Stimulated activated CD4-positive, alpha-beta T cell treated with anti-CD3 and anti-CD28 coated beads, TNF-alpha, amount 100 ng/mL, for 24 hours (primary cell): ENCODE results near the gene SEC14L6.

ENCODE experiments used
- DNase-seq, 3 experiments: peaks; one replicate each; pipeline ENCODE4 v3.0.0-alpha.2; 2020; ENCODE audit warnings: low read depth in 3 of 3

SEC14L6 gene

DNA sequence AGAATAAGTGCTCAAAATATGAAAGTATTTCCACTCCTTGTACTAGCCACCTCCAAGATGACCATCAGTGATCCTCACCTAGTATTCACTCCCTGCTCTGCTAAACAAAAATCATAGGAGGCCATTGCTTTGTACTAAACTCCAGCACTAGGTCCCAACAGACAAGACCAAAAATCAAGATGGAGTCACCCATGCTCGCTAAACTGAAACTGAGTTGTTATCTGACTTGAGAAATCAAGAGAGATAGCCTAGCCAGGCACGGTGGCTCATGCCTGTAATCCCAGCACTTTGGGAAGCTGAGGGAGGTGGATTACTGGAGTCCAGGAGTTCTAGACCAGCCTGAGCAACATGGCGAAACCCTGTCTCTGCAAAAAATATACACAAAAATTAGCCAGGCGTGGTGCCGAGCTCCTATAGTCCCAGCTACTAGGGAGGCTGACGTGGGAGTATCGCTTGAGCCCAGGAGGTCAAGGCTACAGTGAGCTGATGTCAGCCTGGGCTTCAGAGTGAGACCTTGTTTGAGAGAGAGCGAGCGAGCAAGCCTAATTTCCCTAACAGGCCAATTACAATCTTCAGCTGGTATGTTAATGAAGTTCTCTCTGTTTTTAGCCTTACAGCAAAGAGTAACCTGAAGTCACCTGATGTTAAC lies 9.3 kb downstream of the SEC14L6 start:
- DNase-seq: no peak

DNA sequence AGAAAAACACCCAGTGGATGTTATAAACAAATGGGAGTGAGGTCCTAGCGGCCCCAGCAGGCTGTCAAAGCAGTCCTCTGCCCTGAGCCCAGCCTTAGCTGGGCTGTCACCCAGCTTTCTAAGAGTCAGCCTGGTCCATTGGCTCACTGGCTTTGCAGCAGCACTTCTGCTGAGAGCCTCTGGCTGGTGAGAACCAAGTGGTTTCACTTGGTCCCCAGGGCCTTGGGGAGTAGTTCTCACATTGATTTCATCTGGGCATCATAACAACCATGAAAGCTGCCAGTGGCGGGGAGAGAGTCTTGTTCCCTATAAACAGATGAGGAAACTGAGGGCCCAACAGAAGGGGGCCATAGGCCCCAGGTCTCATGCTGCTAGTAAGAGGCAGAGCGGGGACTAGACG lies 11.4 kb downstream of the SEC14L6 start:
- DNase-seq: no peak

DNA sequence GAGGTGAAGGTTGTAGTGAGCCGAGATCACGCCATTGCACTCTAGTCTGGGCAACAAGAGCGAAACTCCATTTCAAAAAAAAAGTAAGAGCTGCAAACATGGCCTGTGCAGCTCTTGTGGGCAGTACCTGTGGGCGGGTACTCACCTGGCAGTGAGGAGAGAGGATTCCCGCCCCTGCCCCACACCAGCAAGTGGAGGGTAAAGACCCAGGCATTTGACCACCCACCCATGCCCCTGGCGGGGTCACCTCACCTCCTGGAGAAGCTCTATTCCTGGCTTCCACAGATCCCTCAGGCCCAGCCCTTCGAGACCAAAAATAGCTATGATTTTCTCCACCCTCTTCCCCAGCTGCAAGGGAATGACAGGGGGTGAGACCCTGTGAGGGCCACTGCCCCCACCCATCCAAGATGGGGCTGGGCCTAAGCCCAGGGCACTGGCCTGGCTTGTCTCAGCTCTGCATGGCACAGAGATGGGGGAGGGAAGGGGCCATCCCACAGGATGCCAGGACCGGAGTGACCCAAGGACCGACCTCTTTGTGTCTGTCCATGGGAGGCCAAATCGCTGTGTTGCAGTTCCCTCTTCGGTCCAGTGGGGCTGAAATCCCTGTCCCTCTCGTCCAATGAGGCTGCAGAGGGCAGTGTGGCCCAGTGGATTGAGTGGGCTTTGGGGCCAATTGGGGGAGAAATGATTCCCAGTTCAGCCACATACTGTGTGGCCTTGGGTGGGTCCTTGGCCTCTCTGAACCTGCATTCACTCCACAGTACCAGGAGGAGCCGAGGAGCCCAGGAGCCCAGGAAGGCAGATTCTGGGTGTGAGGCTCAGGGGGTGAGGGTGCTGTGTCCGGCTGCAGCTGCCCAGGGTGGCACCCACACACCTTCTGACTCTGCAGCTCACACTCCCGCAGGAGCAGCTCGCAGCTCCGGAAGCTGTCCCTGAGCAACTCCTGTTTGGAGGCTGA lies 14.6 kb downstream of the SEC14L6 start:
- DNase-seq: no peak

DNA sequence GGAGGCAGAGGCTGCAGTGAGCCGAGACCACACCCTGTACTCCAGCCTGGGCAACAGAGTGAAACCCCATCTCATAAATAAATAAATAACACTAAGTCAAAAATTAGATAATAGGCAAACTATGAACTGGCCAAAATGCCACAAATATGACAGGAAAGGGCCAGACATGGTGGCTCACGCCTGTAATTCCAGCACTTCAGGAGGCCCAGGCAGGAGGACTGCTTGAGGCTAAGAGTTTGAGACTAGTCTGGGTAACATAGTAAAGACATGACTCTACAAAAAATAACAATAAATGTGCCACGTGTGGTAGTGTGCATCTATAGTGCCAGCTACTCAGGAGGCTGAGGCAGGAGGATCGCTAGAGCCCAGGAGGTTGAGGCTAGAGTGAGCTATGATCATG lies 19.9 kb downstream of the SEC14L6 start:
- DNase-seq: no peak

DNA sequence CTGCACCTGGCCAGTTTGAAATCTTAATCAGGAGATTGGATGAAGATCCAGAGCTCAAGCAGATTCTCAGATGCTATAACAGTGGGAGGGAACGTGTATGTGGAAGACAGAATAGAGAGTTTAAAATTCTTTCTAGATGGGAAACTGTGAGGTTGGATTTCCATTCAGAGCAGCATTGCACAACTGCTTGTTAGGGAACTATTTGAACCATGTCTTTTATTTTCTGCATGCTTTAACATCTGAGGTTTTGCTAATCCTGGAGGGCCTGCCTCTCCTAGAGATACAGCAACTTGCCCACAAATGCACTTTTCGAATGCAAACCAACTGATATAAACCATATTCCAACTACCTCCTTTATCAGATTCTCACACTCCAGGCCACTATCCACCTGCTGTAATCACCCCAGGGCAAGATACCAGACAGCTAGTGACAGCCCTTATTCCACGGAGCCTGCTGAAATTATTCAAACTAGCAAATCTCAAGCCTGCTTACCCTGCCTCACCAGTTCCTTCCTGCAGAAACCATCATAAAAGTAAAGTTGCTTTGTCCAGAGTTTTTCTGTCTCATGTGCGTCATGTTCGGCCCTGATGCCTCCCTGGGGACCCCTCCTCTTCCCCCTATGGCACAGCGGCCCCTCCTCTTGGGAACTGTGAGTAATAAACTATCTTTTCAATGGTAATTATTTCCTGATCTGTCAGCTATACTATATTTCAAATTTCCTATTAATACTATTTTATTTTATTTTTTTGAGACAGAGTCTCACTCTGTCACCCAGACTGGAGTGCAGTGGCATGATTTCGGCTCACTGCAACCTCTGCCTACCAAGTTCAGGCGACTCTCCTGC lies 22.7 kb downstream of the SEC14L6 start:
- DNase-seq: no peak

DNA sequence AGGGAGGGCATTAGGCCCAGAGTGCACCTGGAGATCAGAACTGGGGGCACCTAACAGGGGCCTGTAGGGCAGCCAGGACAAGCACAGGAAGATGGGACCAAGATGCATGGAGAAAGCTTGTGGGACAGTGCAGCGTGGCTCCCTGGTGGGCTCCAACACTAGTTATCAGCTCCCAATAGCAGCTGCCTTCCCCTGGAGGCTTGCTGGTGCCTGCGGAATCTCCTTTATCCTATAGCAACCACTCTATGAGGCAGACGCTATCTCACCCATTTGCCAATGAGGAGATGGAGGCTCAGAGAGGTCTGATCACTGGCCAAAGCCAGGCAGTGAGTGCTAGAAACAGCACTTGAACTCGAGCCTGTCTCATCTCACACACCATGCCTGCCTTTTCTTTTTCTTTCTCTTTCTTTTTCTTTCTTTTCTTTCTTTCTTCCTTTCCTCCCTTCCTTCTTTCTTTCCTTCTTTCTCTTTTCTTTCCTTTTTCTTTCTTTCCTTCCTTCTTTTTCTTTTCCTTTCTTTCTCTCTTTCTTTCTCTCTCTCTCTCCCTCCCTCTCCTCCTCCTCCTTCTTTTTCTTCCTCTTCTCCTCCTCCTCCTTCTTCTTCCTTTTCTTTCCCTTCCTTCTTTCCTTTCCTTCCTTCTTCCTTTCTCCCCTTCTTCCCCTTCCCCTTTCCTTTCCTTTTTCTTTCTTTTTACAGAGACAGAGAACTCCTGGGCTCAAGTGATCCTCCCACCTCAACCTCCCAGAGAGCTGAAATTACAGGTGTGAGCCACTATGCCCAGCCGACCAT lies 25.0 kb downstream of the SEC14L6 start:
- no peak for DNase-seq

DNA sequence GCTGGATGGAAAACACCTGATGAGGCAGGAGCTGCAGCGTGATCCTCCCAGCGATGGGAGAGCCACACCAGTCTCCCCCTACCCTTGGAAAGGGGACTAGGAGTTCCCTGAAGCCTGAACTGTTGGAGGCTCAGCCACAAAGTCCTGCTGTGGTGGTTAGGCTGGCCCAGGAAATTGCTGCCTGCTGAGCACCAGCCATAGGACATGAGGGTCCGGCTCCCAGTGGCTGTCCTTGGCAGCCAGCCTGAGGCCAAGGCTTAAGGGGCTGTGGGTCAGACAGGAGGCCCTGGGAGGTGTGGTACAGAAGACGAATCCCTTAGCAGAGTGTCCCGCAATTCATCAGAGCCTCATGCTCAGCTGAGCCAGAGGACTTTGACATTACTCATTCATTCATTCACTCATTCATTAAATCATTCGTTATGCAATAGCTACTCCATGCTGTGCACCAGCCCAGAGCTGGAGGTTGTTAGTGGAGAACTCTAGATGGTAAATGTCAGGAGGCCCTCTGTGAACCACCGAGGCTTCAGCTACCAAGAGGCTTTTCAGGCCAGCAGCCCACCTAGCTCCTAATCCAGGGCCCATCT lies 26.6 kb downstream of the SEC14L6 start:
- DNase-seq: no peak

DNA sequence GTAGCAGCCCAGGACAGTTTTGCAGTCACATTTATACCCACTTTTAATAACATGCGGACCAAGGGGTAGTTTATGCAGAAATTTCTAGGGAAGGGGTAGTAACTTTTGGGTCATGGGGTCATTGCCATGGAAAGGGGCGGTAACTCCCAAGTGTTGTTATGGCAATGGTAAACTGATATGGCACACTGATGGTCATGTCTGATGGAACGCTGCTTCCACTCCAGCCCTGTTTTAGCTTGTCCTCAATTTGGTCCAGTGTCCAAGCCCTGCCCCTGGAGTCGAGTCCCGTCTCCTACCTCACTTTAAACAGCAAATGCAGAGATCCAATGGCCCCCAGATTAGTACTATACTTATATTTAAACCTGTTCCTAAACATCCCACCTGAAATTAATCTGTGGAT lies 29.8 kb downstream of the SEC14L6 start:
- DNase-seq: no peak

DNA sequence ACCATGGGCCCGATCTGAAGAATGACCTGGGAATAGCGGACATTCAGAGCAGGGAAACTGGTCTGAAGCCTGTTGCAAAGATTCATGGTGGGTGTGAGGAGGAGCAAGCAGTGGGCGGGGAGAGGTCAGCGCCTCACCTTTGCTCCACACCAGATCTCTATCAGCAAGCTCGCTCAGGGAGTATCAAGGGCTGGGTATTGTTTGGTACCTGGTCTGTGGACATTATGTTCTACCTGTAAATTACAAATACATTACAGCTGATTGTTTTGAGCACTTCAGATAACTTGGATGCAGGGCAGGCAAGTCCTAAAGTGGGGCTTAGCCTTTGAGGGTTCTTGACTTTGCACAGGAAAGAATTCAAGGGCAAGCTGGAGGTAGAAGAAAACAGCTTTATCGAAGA lies 30.3 kb downstream of the SEC14L6 start:
- DNase-seq: no peak

DNA sequence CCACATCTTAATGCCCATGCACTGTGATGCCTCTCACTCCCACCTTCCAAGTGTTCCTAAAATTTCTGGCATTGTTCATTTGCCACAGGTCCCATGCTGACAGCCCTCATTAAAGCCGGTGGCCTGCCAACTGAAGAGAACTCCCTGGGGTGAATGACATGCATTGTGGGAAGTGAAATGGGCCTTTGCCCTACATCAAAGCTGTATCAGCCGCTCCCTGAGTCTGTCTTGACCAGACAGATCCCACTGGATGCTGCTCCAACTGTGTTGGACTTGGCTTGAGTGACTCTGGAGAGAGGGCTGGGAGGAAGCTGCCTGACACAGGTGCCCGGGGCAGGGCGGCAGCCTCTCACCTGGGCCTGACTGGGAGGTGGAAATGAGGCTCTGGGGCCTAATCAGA lies 32.3 kb downstream of the SEC14L6 start:
- DNase-seq: no peak

DNA sequence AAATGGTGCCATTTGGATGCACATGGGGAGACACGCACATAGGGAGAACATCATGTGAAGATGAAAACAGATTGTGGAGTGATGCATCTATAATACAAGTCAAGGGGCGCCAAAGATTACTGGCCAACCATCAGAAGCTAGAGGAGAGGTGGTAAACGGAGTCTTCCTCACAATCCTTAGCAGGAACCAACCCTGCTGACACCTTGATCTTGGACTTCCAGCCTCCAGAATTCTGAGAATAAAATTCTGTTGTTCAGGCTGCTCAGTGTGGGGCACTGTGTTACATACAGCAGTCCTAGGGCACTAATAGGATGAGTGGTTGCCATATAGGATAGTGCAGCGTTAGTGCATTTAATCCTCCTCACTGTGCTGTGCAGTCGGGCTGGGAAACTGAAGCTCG lies 33.1 kb downstream of the SEC14L6 start:
- no peak for DNase-seq

DNA sequence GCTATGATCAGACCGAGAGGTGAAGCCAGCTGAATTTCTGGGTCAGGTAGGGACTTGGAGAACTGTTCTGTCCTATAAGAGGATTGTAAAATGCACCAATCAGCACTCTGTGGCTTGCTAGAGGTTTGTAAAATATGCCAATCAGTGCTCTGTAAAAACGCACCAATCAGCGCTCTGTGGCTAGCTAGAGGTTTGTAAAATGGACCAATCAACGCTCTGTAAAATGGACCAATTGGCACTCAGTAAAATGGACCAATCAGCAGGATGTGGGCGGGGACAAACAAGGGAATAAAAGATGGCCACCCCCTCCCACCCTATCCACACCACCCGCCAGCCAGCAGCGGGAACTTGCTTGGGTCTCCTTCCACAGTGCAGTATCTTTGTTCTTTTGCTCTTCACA lies 34.6 kb downstream of the SEC14L6 start:
- no peak for DNase-seq

DNA sequence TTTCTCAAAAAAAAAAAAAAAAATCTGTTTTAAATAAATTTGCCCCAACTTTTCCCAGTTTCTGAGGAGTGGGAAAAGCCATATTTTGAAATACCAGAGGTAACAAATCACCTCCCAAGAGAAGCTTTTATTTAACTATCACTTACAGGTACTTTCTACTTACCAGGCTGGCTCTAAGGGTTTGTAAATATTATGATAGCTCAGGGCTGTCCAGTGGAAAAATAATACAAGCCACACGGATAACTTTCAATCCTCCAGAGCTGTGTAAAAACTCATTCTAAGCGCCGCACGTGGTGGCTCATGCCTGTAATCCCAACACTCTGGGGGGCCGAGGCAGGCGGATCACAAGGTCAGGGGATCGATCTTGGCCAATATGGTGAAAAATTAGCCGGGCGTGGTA lies 35.4 kb downstream of the SEC14L6 start:
- DNase-seq: no peak

DNA sequence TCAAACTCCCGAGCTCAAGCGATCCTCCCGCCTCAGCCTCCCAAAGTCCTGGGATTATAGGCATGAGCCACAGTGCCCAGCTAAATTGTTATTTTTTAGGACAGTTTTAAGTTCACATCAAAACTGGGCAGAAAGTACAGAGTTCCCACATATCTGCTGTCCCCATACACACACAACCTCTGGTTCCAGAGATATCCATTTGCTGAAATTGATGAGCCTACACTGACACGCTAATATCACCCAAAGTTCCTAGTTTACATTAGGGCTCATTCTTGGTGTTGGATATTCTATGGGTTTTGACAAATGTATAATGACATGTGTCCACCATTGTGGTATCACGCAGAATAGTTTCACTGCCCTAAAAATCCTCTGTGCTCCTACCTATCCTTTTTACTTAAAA lies 38.3 kb downstream of the SEC14L6 start:
- DNase-seq: no peak

DNA sequence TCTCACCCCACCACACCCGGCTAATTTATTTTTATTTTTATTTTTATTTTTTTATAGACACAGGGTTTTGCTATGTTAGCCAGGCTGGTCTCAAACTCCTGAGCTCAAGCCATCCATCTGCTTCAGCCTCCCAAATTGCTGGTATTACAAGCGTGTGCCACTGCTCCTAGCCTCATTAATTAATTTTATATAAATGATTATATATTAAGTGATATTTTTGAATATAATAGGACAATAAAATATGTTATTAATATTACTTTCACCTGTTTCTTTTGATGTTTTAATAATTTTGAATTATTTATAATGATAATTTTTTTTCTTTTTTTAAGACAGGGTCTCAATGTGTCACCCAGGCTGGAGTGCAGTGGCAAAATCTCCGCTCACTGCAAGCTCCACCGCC lies 38.9 kb downstream of the SEC14L6 start:
- DNase-seq: no peak

DNA sequence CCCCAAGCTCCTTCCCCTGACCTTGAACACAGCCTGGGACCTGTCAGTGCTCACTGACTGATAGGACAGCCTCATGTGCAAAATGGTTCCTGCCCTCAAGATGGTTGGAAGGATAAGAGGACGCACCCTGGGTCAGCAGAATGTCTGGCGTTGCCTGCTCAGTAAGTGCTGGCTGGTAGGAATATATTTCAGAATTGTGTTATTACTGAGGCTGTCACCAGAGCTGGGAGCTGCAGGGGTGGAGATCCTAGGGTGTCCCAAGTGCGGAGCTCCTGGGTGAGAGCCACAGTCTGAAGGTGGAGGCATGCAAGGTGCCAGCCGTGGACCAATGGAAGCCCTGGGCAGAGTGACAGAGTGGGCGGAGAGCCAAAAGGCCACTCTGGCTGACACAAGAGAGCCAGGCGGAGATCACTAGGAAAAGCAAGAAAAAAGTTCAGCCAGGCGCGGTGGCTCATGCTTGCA lies 40.0 kb downstream of the SEC14L6 start:
- no peak for DNase-seq

DNA sequence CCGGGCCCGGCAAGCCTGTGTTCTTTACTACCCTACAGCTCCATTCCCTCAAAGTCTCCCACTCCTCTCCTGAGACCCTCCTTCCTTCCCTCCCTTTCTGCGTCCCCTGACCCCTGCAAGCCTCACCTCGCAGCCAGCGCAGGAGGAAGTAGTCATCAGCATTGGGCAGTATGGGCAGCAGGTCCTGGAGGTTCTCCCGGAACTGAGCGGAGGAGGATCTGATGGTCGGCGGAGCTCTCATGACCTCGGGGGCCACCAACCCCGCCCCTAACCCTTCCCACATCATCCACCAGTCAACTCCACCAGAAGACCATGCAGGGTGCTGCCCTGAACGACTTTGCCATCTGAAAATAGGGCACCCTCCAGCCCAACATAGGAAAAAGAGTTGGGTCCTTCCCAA lies 43.0 kb downstream of the SEC14L6 start:
- no peak for DNase-seq

DNA sequence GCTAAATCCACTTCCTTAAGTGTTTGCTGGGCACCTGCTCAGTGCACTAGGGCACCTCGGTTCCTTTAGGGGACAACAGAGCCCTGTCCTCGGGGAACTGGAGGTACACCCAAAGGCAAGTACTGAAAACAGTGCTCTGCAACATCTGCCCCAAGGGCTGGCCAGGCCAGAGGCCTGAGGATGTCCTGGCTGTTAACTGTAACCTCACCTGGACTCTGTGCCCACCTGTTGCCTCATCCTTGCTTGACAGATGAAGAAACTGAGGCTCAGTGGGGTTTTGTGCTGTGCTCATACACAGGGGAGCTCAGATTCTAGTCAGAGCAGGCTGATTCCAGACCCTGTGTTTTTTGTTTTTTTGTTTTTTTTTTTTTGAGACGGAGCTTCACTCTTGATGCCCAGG lies 43.6 kb downstream of the SEC14L6 start:
- no peak for DNase-seq

DNA sequence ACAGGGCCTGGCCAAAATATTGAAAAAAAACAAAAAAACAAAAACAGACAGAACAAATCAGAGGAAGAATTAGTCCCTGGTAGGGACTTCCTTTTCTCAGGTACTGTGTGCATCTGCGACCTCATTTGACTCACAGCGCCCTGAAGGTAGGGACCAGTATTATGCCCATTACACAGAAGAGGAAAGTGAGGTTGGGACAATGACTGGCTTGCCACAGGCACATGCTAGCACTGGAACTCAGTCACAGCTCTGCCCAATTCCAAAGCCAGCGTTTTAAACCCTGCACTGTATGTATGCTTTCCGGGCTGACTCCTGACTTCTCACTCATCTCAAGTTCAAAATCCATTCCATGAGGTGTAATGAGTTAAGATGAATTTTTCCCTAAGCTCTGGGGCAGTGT lies 44.4 kb downstream of the SEC14L6 start:
- no peak for DNase-seq

DNA sequence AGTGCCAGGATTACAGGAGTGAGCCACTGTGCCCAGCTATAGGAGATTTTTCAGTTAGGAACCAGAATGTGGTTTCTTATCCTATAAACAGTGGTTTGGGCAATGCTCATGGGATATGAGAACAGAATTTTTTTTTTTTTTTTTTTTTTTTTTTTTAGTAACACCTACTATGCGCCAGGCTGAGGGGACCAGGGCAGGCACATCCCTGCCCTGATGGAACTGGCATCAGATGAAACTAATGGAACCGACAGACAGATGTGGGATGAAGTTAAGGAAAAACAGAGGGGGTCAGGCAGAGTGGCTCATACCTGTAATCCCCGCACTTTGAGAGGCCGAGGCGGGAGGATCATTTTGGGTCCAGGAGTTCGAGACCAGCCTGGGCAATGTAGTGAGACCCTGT lies 45.9 kb downstream of the SEC14L6 start:
- no peak for DNase-seq
